Right lobe of liver (tissue), 4 donors: ENCODE measurements around the gene PRKCZ.

Experiments used
- CTCF ChIP-seq, 4 donors: fragments of 200-600 bp in 3 of 4; fragments of 450-650 bp in 1 of 4; IDR thresholded peaks; one replicate each; pipeline versions ENCODE4 v1.5.1 to v1.8.0; 2016 to 2022; ENCODE audit warnings: antibody characterized with exemption in 4 of 4, mild to moderate bottlenecking in 2 of 4
- POLR2A ChIP-seq: fragments of 450-650 bp; IDR thresholded peaks from one replicate; pipeline ENCODE4 v1.6.1; 2017; ENCODE audit warnings: antibody characterized with exemption, mild to moderate bottlenecking
- donor health status: DM: no; HTN: no; CAD: no.
- donor health status: DM: no; HTN: no; CAD: no.
- donor health status: DM: no; HTN: yes; CAD: no.

GRCh38 chr1:2067393-2067792, 17.2 kb downstream of the PRKCZ start:
- TF ChIP-seq CTCF (IDR thresholded peaks at IDR 0.05) (no peak), POLR2A (no peak)
